Measurements from ENCODE around the gene LUC7L. TPM values are rescaled to one million over a fixed set of nuclear protein-coding genes. Genes with fewer than 3 reads are reported as not detected.

Gene LUC7L
- total RNA-seq, 1 donor from 2014 or later: 203 TPM

DNA sequence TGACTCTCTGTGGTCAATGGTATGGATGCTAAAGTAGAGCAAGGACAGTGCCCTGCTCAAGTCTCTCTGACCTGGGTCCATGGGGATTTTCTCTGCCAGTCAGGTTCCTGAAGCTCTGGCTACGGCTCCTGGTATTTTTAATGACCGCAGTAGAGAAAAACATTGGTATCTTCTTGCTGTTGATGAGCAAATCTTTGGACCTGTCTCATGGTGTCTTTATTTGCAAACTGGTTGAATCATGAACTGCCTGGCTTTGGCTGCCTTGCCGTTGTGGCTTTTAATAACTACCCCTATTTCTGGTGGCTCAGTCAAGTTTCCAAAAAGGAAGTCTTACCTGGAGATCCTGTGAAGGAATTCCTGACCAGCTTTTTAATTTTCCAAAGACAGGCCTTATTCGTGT is 14.1 kb upstream of the LUC7L start:
- Mint-ChIP-seq H3K27me3 (ENCODE audit: low read depth) (no peaks in the 10 kb centered on the region), H3K36me3 (peaks cover 5% of the 10 kb centered on the region), H3K9me3 (no peaks in the 10 kb centered on the region), H3K4me3 (no peak overlapping the region), H3K27ac (no peak overlapping the region), H3K4me1 (peaks cover 4% of the 10 kb centered on the region)
- TF ChIP-seq, protein P1, sequence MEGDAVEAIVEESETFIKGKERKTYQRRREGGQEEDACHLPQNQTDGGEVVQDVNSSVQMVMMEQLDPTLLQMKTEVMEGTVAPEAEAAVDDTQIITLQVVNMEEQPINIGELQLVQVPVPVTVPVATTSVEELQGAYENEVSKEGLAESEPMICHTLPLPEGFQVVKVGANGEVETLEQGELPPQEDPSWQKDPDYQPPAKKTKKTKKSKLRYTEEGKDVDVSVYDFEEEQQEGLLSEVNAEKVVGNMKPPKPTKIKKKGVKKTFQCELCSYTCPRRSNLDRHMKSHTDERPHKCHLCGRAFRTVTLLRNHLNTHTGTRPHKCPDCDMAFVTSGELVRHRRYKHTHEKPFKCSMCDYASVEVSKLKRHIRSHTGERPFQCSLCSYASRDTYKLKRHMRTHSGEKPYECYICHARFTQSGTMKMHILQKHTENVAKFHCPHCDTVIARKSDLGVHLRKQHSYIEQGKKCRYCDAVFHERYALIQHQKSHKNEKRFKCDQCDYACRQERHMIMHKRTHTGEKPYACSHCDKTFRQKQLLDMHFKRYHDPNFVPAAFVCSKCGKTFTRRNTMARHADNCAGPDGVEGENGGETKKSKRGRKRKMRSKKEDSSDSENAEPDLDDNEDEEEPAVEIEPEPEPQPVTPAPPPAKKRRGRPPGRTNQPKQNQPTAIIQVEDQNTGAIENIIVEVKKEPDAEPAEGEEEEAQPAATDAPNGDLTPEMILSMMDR (IDR thresholded peaks at IDR 0.05; ENCODE audit: unreplicated experiment): no peak
- DNase-seq (ENCODE audit: low spot score in 2 of 2, unreplicated experiment in 2 of 2): no peak

DNA sequence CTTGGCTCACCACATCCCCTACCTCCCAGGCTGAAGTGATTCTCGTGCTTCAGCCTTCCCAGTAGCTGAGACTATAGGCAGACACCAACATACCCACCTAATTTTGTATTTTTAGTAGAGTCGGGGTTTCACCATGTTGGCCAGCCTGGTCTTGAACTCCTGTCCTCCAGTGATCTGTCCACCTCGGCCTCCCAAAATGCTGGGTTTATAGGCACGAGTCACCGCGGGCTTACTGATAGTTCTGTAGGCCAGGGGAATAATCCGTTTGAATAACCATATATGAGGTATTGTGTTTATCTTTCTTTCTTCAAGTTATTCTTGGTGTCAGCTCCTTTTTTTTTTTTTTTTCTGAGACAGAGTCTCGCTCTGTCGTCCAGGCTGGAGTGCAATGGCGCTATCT is 13.0 kb upstream of the LUC7L start:
- no peaks in the 10 kb centered on the region for H3K27me3 Mint-ChIP-seq (ENCODE audit: low read depth)
- H3K4me3 Mint-ChIP-seq: no peak overlapping the region
- TF ChIP-seq, protein P1 (IDR thresholded peaks at IDR 0.05; ENCODE audit: unreplicated experiment): no peak
- no peak for DNase-seq (ENCODE audit: low spot score in 2 of 2, unreplicated experiment in 2 of 2)
- H3K27ac Mint-ChIP-seq: no peak overlapping the region
- H3K4me1 Mint-ChIP-seq: peaks cover 4% of the 10 kb centered on the region
- H3K9me3 Mint-ChIP-seq: no peaks in the 10 kb centered on the region
- peaks cover 7% of the 10 kb centered on the region for H3K36me3 Mint-ChIP-seq

DNA sequence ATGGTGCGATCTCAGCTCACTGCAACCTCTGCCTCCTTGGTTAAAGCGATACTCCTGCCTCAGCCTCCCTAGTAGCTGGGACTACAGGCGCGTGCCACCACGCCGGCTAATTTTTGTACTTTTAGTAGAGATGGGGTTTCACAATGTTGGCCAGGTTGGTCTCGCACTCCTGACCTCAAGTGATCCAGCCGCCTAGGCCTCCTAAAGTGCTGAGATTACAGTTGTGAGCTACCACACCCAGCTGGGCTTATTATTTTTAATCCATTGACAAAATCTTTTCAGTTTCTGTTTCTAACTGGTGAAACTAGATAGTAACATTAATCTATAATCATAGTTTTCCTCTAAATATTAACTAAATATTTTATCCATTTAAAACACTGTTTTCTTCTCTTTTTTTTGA is 11.3 kb upstream of the LUC7L start:
- Mint-ChIP-seq H3K36me3 (peaks cover 9% of the 10 kb centered on the region), H3K27me3 (ENCODE audit: low read depth) (no peaks in the 10 kb centered on the region), H3K4me1 (peaks cover 7% of the 10 kb centered on the region), H3K4me3 (no peak overlapping the region), H3K27ac (no peak overlapping the region), H3K9me3 (no peaks in the 10 kb centered on the region)
- DNase-seq (ENCODE audit: low spot score in 2 of 2, unreplicated experiment in 2 of 2): no peak
- TF ChIP-seq, protein P1 (IDR thresholded peaks at IDR 0.05; ENCODE audit: unreplicated experiment): no peak

DNA sequence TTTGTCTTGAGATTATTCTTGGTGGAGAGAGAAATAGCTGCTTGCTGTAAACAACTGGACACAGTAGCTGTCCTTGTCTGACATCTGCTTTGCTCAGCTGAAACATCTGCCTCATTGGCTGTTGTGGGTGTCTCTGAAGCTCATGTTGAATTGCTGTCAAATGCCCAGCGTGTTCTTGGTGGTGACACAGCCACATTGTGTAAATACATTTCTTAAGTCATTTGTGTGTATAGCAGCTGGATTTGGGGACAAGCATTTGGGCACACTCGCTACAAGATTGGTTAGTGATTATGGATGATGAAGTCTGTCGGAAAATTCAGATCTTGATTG is 10.7 kb upstream of the LUC7L start:
- TF ChIP-seq, protein P1 (IDR thresholded peaks at IDR 0.05; ENCODE audit: unreplicated experiment): no peak
- peak overlapping the region; percentile 35 for H3K27ac Mint-ChIP-seq
- no peaks in the 10 kb centered on the region for H3K27me3 Mint-ChIP-seq (ENCODE audit: low read depth)
- H3K36me3 Mint-ChIP-seq: peaks cover 6% of the 10 kb centered on the region
- H3K9me3 Mint-ChIP-seq: no peaks in the 10 kb centered on the region
- H3K4me1 Mint-ChIP-seq: peaks cover 10% of the 10 kb centered on the region
- DNase-seq (ENCODE audit: low spot score in 2 of 2, unreplicated experiment in 2 of 2): no peak
- H3K4me3 Mint-ChIP-seq: no peak overlapping the region

DNA sequence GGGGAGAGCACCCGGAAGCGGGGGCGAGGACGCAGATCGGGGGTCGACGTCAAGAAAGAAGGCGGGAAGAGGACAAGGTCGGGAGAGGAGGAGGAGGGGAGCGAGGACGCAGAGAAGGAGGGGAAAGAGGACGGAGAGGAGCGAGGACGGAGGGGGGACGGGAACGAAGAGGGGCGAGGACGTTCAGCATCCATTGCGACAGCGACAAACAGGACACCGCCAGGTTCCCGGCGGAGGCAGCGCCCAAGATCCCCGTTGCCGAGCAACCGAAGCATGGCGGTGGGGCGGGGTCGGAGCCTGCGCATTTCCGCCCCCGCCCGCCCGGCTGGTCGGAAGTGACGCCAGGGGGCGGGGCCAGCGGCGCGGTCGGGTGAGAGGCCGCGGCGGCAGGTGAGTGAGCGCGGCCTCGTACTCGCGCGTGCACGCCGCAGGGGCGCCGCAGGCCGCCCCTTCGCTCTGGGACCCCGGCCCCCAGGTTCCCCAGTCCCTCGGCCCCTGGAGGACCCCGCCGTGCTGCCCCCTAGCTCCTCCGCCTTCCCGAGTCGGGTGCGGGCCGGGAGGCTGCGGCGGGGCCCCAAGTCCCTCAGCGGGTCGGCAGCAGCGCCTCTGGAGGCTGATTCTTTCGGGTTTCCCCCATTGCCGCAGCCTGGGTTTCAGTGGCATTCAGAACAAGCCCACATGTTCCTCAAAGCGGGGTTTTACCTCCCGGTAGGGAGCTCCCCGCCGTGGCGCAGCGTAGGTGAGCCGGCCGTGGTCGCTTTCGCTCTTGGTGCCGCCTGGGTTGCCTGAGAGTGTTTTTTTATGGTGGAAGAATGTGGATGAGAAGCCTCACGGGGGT is 5.4 kb upstream of the LUC7L start, which contains the start of gene FAM234A:
TSS of gene FAM234A (plus strand) at position 354 of the 838 bp plus-strand sequence. CDS start 19,593 bp downstream, outside the sequence.
- H3K9me3 Mint-ChIP-seq: no peaks in the 10 kb centered on the region
- H3K4me1 Mint-ChIP-seq: peaks cover 12% of the 10 kb centered on the region
- peaks cover 4% of the 10 kb centered on the region for H3K36me3 Mint-ChIP-seq
- H3K27me3 Mint-ChIP-seq (ENCODE audit: low read depth): no peaks in the 10 kb centered on the region
- peak; percentile 95 to 97 for DNase-seq (ENCODE audit: low spot score in 2 of 2, unreplicated experiment in 2 of 2)
- peak within 1 kb of the TSS; percentile 100 for H3K27ac Mint-ChIP-seq
- TF ChIP-seq, protein P1 (IDR thresholded peaks at IDR 0.05; ENCODE audit: unreplicated experiment): no peak
- H3K4me3 Mint-ChIP-seq: peak within 1 kb of the TSS; percentile 98

Data from mesothelial cell of epicardium (in vitro differentiated cells).